GM15510 (cell line): ENCODE measurements around the gene WDFY3.

Experiments used
- POLR2A ChIP-seq: IDR thresholded peaks from 3 replicates; pipeline ENCODE4 v1.6.1; 2011; ENCODE audit warnings: borderline replicate concordance; ENCODE audit not compliant: insufficient read length; ENCODE audit errors: extremely low read depth

Gene WDFY3

GRCh38 chr4:84753321-84753972, 213.0 kb downstream of the WDFY3 start:
- TF ChIP-seq POLR2A: no peak

GRCh38 chr4:84751707-84752106, 214.8 kb downstream of the WDFY3 start:
- TF ChIP-seq POLR2A: no peak

- no peak for TF ChIP-seq POLR2A
These were observed 215.6 kb downstream of the WDFY3 start for GRCh38 chr4:84750960-84751283.

- no peak for TF ChIP-seq POLR2A
These were observed 216.1 kb downstream of the WDFY3 start for GRCh38 chr4:84750260-84750959.

- TF ChIP-seq POLR2A: no peak
These were observed 226.4 kb downstream of the WDFY3 start for GRCh38 chr4:84740057-84740456.

GRCh38 chr4:84738622-84739021, 227.9 kb downstream of the WDFY3 start:
- no peak for TF ChIP-seq POLR2A

- TF ChIP-seq POLR2A: no peak
These were observed 228.8 kb downstream of the WDFY3 start for GRCh38 chr4:84737656-84738055.

- TF ChIP-seq POLR2A: no peak
These were observed 232.5 kb downstream of the WDFY3 start for GRCh38 chr4:84734037-84734436.

- TF ChIP-seq POLR2A: no peak
These were observed 233.0 kb downstream of the WDFY3 start for GRCh38 chr4:84733343-84734033.

GRCh38 chr4:84730375-84730774, 236.1 kb downstream of the WDFY3 start:
- no peak for TF ChIP-seq POLR2A

GRCh38 chr4:84727491-84727890, 239.0 kb downstream of the WDFY3 start:
- TF ChIP-seq POLR2A: no peak

GRCh38 chr4:84726356-84726755, 240.1 kb downstream of the WDFY3 start:
- no peak for TF ChIP-seq POLR2A

GRCh38 chr4:84722720-84723119, 243.8 kb downstream of the WDFY3 start:
- no peak for TF ChIP-seq POLR2A

GRCh38 chr4:84719115-84719514, 247.4 kb downstream of the WDFY3 start:
- TF ChIP-seq POLR2A: no peak

- TF ChIP-seq POLR2A: no peak
These were observed 247.8 kb downstream of the WDFY3 start for GRCh38 chr4:84718699-84719098.

GRCh38 chr4:84710548-84710947, 255.9 kb downstream of the WDFY3 start:
- no peak for TF ChIP-seq POLR2A
